ENCODE data around the gene KCNG3.

KCNG3 gene, protein sequence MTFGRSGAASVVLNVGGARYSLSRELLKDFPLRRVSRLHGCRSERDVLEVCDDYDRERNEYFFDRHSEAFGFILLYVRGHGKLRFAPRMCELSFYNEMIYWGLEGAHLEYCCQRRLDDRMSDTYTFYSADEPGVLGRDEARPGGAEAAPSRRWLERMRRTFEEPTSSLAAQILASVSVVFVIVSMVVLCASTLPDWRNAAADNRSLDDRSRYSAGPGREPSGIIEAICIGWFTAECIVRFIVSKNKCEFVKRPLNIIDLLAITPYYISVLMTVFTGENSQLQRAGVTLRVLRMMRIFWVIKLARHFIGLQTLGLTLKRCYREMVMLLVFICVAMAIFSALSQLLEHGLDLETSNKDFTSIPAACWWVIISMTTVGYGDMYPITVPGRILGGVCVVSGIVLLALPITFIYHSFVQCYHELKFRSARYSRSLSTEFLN

DNA sequence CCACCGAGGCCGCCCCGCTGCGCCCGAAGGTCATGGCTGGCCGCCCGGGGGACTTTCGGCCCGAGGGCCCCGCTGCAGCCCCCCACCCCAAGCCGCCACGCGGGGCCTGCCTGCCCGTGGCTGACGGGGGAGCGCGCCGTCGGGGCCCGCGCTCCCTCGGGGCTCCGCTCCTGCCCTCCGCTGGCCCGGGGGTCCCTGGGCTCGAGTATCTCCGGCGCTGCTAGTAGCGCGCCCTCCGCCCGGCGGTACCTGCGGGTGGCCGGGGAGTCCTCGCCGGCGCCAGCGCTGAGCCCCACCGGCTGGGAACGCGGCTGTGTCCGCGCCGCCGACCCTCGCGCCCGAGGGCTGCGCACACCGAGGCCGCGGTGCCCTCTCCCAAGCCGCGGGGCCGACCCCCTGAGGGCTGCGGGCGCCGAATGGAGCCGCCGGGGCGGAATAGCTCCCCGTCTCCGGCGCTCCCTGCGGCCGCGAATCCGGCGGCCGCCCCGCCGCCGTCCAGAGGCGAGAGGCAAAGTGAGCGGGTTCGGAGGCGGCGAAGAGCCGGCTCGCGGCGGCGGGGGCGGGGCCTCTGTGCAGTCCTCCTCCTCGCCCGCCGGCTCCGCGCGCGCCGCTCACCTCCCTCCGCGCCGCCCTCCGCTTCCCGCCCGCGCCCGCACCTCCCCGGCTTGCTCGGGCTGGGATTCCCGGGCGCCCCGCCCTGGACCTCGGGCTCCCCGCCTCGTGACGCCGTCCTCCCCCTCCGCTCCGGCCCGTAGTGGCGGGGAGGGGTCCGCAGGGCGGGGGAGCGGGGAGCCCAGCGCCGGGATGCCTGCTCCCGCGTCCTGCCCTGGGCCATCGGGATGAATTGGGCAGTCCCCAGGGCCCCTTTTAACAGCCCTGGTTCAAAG, at the start of gene KCNG3:
KCNG3 (minus strand) TSS at position 515 of the 887 bp plus-strand sequence; CDS start at position 34, 481 bp downstream.
- H3K27ac ChIP-seq (ENCODE audit: low read depth, low read length), result no peak within 1 kb of the TSS
- peak within 1 kb of the TSS; percentile 79 for H3K4me3 ChIP-seq (ENCODE audit: low read length)
- no peak within 1 kb of the TSS for H3K9ac ChIP-seq (ENCODE audit: low read length)
- no peaks in the 10 kb centered on the region for H3K4me1 ChIP-seq (ENCODE audit: control insufficient read depth, insufficient read depth, low read length)
- no peaks in the 10 kb centered on the region for H3K36me3 ChIP-seq (ENCODE audit: control insufficient read depth, insufficient read depth, low read length)
- H3K27me3 ChIP-seq (ENCODE audit: control insufficient read depth, insufficient read depth, low read length), result no peaks in the 10 kb centered on the region

DNA sequence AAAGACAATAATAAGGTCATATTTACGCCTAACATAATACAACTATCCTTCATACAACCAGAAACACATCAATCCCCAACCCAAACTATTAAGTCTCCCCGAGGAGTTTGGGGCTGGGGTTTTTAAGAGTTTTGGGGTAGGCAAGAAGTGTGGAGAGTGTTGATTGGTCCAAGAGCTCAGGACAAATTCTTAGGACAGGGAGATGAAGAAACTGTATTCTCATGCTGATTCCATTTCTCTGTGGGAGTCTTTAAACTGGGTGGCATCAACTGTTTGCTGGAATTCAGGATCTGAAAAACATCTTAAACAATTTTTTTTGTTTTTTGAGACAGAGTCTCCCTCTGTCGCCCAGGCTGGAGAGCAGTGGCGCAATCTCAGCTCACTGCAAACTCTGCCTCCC, 49.1 kb upstream of the KCNG3 start:
- H3K4me3 ChIP-seq (ENCODE audit: low read length), result no peak overlapping the region
- H3K36me3 ChIP-seq (ENCODE audit: control insufficient read depth, insufficient read depth, low read length), result no peaks in the 10 kb centered on the region
- H3K4me1 ChIP-seq (ENCODE audit: control insufficient read depth, insufficient read depth, low read length), result no peaks in the 10 kb centered on the region
- no peak overlapping the region for H3K27ac ChIP-seq (ENCODE audit: low read depth, low read length)
- H3K9ac ChIP-seq (ENCODE audit: low read length), result no peak overlapping the region
- H3K27me3 ChIP-seq (ENCODE audit: control insufficient read depth, insufficient read depth, low read length), result no peaks in the 10 kb centered on the region

DNA sequence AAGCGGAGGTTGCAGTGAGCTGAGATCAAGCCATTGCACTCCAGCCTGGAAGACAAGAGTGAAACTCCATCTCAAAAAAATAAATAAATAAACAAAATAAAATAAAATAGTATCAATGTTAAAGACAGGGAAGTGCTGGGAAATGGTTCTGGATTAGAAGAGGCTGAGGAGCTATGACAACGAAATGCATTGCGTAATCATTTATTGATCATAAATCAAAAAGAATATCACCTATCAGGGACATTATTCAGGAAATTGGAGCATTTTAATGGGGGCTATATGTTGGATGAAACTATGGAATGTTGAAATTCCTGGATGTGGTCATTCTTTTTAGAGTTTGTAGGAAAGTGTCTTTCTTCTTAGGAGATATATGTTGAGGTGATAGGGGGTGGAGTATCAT, 43.7 kb upstream of the KCNG3 start:
- Histone ChIP-seq H3K27me3 (ENCODE audit: control insufficient read depth, insufficient read depth, low read length) (no peaks in the 10 kb centered on the region), H3K4me3 (ENCODE audit: low read length) (no peak overlapping the region), H3K27ac (ENCODE audit: low read depth, low read length) (no peak overlapping the region), H3K9ac (ENCODE audit: low read length) (no peak overlapping the region), H3K36me3 (ENCODE audit: control insufficient read depth, insufficient read depth, low read length) (no peaks in the 10 kb centered on the region), H3K4me1 (ENCODE audit: control insufficient read depth, insufficient read depth, low read length) (no peaks in the 10 kb centered on the region)

DNA sequence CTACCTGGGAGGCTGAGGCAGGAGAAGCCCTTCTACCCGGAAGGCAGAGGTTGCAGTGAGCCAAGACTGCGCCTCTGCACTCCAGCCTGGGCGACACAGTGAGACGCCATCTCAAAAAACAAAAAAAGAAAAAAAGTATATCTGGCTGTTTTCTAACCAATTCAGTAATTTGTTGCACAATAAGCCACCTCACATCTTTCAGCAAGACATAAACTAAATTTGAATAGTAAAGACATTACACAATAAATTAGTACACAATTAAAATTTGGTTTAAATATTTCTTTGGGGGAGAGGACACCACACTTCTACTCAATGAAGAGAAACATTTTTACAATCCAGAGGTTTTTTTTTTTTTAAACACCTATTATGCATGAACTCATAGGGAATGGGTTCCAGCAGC, 38.6 kb upstream of the KCNG3 start:
- H3K27ac ChIP-seq (ENCODE audit: low read depth, low read length), result no peak overlapping the region
- H3K36me3 ChIP-seq (ENCODE audit: control insufficient read depth, insufficient read depth, low read length), result no peaks in the 10 kb centered on the region
- H3K9ac ChIP-seq (ENCODE audit: low read length), result no peak overlapping the region
- no peak overlapping the region for H3K4me3 ChIP-seq (ENCODE audit: low read length)
- no peaks in the 10 kb centered on the region for H3K4me1 ChIP-seq (ENCODE audit: control insufficient read depth, insufficient read depth, low read length)
- H3K27me3 ChIP-seq (ENCODE audit: control insufficient read depth, insufficient read depth, low read length), result no peaks in the 10 kb centered on the region

DNA sequence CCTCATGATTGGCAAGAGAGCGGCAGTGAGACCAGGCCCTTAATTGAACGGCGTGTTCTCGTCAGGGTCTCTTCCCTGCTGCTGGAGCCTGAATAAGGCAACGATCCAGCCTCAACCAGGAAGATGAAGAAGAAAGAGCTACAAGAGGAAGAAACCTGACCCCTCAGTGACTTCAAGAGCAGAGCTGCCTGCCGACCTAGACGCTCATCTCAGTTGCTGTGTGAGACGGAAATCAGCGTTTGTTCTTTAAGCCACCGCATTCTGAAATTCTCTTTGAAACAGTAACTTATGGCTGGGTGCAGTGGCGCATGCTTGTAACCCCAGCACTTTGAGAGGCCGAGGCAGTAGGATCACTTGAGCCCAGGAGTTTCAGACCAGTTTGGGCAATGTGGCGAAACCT, 29.6 kb upstream of the KCNG3 start:
- Histone ChIP-seq H3K36me3 (ENCODE audit: control insufficient read depth, insufficient read depth, low read length) (no peaks in the 10 kb centered on the region), H3K27ac (ENCODE audit: low read depth, low read length) (no peak overlapping the region), H3K9ac (ENCODE audit: low read length) (no peak overlapping the region), H3K4me1 (ENCODE audit: control insufficient read depth, insufficient read depth, low read length) (no peaks in the 10 kb centered on the region), H3K4me3 (ENCODE audit: low read length) (no peak overlapping the region), H3K27me3 (ENCODE audit: control insufficient read depth, insufficient read depth, low read length) (no peaks in the 10 kb centered on the region)

DNA sequence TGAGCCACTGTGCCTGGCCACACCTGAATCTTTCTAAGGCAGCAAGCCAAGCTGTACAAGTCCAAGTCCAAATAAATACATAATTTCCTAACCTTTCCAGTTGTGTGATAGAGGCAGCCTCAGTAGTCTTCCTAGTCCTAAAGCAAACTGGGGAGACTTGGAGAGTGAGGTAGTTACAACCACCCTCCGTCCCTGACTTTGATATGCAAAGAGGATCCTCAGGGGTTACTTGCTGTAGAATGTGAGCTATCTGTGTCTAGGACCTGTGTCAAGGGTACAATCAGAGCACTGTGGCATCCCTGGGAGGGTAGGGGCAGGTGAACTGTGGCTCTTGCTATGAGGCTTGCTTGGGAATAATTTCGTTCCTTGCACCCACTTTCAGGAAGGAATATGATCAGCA, 28.3 kb upstream of the KCNG3 start:
- Histone ChIP-seq H3K4me3 (ENCODE audit: low read length) (no peak overlapping the region), H3K36me3 (ENCODE audit: control insufficient read depth, insufficient read depth, low read length) (no peaks in the 10 kb centered on the region), H3K27me3 (ENCODE audit: control insufficient read depth, insufficient read depth, low read length) (no peaks in the 10 kb centered on the region), H3K9ac (ENCODE audit: low read length) (no peak overlapping the region), H3K27ac (ENCODE audit: low read depth, low read length) (no peak overlapping the region), H3K4me1 (ENCODE audit: control insufficient read depth, insufficient read depth, low read length) (no peaks in the 10 kb centered on the region)

- Histone ChIP-seq H3K9ac (ENCODE audit: low read length) (no peak overlapping the region), H3K27me3 (ENCODE audit: control insufficient read depth, insufficient read depth, low read length) (no peaks in the 10 kb centered on the region), H3K4me3 (ENCODE audit: low read length) (no peak overlapping the region), H3K36me3 (ENCODE audit: control insufficient read depth, insufficient read depth, low read length) (no peaks in the 10 kb centered on the region), H3K27ac (ENCODE audit: low read depth, low read length) (no peak overlapping the region), H3K4me1 (ENCODE audit: control insufficient read depth, insufficient read depth, low read length) (no peaks in the 10 kb centered on the region)
Observed at GRCh38 chr2:42519624-42520023, 25.8 kb upstream of the KCNG3 start.

GRCh38 chr2:42516418-42516901, 22.7 kb upstream of the KCNG3 start:
- no peaks in the 10 kb centered on the region for H3K27me3 ChIP-seq (ENCODE audit: control insufficient read depth, insufficient read depth, low read length)
- H3K9ac ChIP-seq (ENCODE audit: low read length), result no peak overlapping the region
- no peaks in the 10 kb centered on the region for H3K4me1 ChIP-seq (ENCODE audit: control insufficient read depth, insufficient read depth, low read length)
- no peaks in the 10 kb centered on the region for H3K36me3 ChIP-seq (ENCODE audit: control insufficient read depth, insufficient read depth, low read length)
- H3K4me3 ChIP-seq (ENCODE audit: low read length), result no peak overlapping the region
- no peak overlapping the region for H3K27ac ChIP-seq (ENCODE audit: low read depth, low read length)

- H3K27ac ChIP-seq (ENCODE audit: low read depth, low read length), result no peak overlapping the region
- H3K9ac ChIP-seq (ENCODE audit: low read length), result no peak overlapping the region
- H3K4me3 ChIP-seq (ENCODE audit: low read length), result no peak overlapping the region
- H3K27me3 ChIP-seq (ENCODE audit: control insufficient read depth, insufficient read depth, low read length), result no peaks in the 10 kb centered on the region
- H3K4me1 ChIP-seq (ENCODE audit: control insufficient read depth, insufficient read depth, low read length), result no peaks in the 10 kb centered on the region
- H3K36me3 ChIP-seq (ENCODE audit: control insufficient read depth, insufficient read depth, low read length), result no peaks in the 10 kb centered on the region
Observed at GRCh38 chr2:42513252-42513918, 19.6 kb upstream of the KCNG3 start.

GRCh38 chr2:42510608-42511243, 16.9 kb upstream of the KCNG3 start:
- no peak overlapping the region for H3K4me3 ChIP-seq (ENCODE audit: low read length)
- no peak overlapping the region for H3K9ac ChIP-seq (ENCODE audit: low read length)
- H3K4me1 ChIP-seq (ENCODE audit: control insufficient read depth, insufficient read depth, low read length), result no peaks in the 10 kb centered on the region
- H3K36me3 ChIP-seq (ENCODE audit: control insufficient read depth, insufficient read depth, low read length), result no peaks in the 10 kb centered on the region
- H3K27me3 ChIP-seq (ENCODE audit: control insufficient read depth, insufficient read depth, low read length), result no peaks in the 10 kb centered on the region
- H3K27ac ChIP-seq (ENCODE audit: low read depth, low read length), result no peak overlapping the region

DNA sequence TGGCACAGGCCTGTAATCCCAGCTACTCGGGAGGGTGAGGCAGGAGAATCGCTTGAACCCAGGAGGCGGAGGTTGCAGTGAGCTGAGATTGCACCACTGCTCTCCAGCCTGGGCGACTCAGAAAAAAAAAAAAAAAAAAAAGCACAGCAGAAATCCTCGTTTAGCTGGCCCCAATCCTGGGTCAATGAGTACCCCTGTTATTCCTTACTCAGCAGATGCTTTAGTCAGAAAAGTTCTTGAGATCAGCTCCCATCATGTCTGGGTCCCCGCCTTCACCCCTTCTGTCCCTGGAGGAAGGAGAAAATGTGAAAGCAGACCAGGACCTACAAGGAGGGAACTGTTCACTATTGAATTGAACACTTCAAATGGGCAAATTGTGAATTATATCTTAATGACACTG, 16.4 kb upstream of the KCNG3 start:
- no peak overlapping the region for H3K9ac ChIP-seq (ENCODE audit: low read length)
- no peaks in the 10 kb centered on the region for H3K27me3 ChIP-seq (ENCODE audit: control insufficient read depth, insufficient read depth, low read length)
- no peak overlapping the region for H3K27ac ChIP-seq (ENCODE audit: low read depth, low read length)
- H3K36me3 ChIP-seq (ENCODE audit: control insufficient read depth, insufficient read depth, low read length), result no peaks in the 10 kb centered on the region
- H3K4me1 ChIP-seq (ENCODE audit: control insufficient read depth, insufficient read depth, low read length), result no peaks in the 10 kb centered on the region
- H3K4me3 ChIP-seq (ENCODE audit: low read length), result no peak overlapping the region

Data from rectal smooth muscle tissue (tissue), 1 donor.